ENCODE data around the gene LTV1.

- TF ChIP-seq CTCF (IDR thresholded peaks at IDR 0.05; ENCODE audit: insufficient read depth, low read length, poor library complexity, severe bottlenecking), result no peak
- TF ChIP-seq EZH2phosphoT487 (conservative IDR thresholded peaks at IDR 0.05; ENCODE audit: low read length), result no peak
These were observed 14.6 kb upstream of the LTV1 start for GRCh38 chr6:143828572-143828971.

Data from SU-DHL-6 (cell line).